Measurements from ENCODE around the gene GBA2. TPM values are rescaled to one million over a fixed set of nuclear protein-coding genes. Genes with fewer than 3 reads are reported as not detected.

GBA2 gene
- total RNA-seq, 1 donor from 2014 or later = 77.3 TPM

GRCh38 chr9:35738186-35738585 is 10.8 kb downstream of the GBA2 start:
- no peaks in the 10 kb centered on the region for H3K9me3 ChIP-seq
- H3K36me3 ChIP-seq = peaks cover 0 to 76% of the 10 kb centered on the region in 2 donors
- no peaks in the 10 kb centered on the region for H3K27me3 ChIP-seq
- intact Hi-C loops (cut with DNase I) = no loop called here
- no peak overlapping the region for H3K4me3 ChIP-seq
- TF ChIP-seq POLR2A (IDR thresholded peaks at IDR 0.05) = no peak
- no peak for TF ChIP-seq CTCF (IDR thresholded peaks at IDR 0.05)
- H3K4me1 ChIP-seq = peaks cover 10% of the 10 kb centered on the region
- no peak overlapping the region for H3K27ac ChIP-seq
- no peak for DNase-seq (ENCODE audit: extremely low spot score in 2 of 2)

DNA sequence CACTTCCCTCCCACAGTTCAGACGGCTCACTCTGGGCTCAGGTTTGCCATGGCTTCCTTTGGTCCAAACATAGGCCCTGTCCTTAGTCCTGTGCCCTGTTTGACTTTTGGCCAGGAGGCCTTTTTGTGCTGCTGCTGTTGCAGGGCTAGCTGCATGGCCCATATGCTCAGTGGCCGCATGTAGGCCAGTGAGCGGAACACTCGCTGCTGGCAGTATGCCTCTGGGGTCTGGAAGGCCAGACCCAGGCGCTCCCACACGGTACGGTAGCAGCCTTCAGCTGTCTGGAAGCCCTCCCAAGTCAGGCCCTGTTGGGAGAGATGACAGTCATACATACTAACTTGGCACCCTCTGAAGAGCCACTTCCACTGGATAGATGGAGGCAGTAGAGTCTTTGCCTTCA is 11.9 kb downstream of the GBA2 start:
- intact Hi-C loops (cut with DNase I) = no loop called here
- TF ChIP-seq POLR2A (IDR thresholded peaks at IDR 0.05) (no peak), CTCF (IDR thresholded peaks at IDR 0.05) (no peak), POLR2AphosphoS5 (IDR thresholded peaks at IDR 0.05; ENCODE audit: insufficient read depth in 1 of 2, low read depth in 1 of 2) (no peak)
- DNase-seq (ENCODE audit: extremely low spot score in 2 of 2) = no peak
- Histone ChIP-seq H3K27me3 (no peaks in the 10 kb centered on the region), H3K4me1 (peaks cover 14% of the 10 kb centered on the region), H3K36me3 (peaks cover 0 to 66% of the 10 kb centered on the region in 2 donors), H3K9me3 (no peaks in the 10 kb centered on the region), H3K4me3 (no peak overlapping the region), H3K27ac (no peak overlapping the region)

DNA sequence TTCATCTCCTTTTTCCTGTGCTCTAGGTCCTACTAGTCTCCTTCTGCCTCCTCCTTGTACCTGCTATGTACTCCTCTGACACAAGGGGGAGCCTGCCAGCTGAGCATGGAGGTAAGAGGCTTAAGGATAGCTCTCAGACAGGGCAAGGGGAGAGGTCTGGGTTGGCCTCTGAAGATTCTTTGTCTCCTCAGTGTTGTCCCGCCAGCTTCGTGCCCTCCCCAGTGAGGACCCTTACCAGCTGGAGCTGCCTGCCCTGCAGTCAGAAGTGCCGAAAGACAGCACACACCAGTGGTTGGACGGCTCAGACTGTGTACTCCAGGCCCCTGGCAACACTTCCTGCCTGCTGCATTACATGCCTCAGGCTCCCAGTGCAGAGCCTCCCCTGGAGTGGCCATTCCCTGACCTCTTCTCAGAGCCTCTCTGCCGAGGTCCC is 12.8 kb downstream of the GBA2 start:
- H3K4me3 ChIP-seq = no peak overlapping the region
- intact Hi-C loops (cut with DNase I) = no loop called here
- peaks cover 17% of the 10 kb centered on the region for H3K4me1 ChIP-seq
- peaks cover 0 to 57% of the 10 kb centered on the region in 2 donors for H3K36me3 ChIP-seq
- TF ChIP-seq POLR2AphosphoS5 (IDR thresholded peaks at IDR 0.05; ENCODE audit: insufficient read depth in 1 of 2, low read depth in 1 of 2) (no peak), POLR2A (IDR thresholded peaks at IDR 0.05) (no peak), CTCF (IDR thresholded peaks at IDR 0.05) (peak; percentile 8 to 60 (median 25))
- no peak for DNase-seq (ENCODE audit: extremely low spot score in 2 of 2)
- no peaks in the 10 kb centered on the region for H3K9me3 ChIP-seq
- no peak overlapping the region for H3K27ac ChIP-seq
- H3K27me3 ChIP-seq = no peaks in the 10 kb centered on the region

- H3K4me1 ChIP-seq = peaks cover 38% of the 10 kb centered on the region
- no peaks in the 10 kb centered on the region for H3K27me3 ChIP-seq
- intact Hi-C loops (cut with DNase I) = loop anchor here (5.0 kb wide), 1 partner anchor 127 kb away; the partner anchor contains the start of gene TESK1
- no peaks in the 10 kb centered on the region for H3K9me3 ChIP-seq
- H3K27ac ChIP-seq = no peak overlapping the region
- H3K36me3 ChIP-seq = peaks cover 0 to 36% of the 10 kb centered on the region in 2 donors
- no peak for DNase-seq (ENCODE audit: extremely low spot score in 2 of 2)
- TF ChIP-seq CTCF (IDR thresholded peaks at IDR 0.05) (no peak), POLR2AphosphoS5 (IDR thresholded peaks at IDR 0.05; ENCODE audit: insufficient read depth in 1 of 2, low read depth in 1 of 2) (no peak), POLR2A (IDR thresholded peaks at IDR 0.05) (no peak)
- H3K4me3 ChIP-seq = no peak overlapping the region
Measured at GRCh38 chr9:35734096-35734495, 14.9 kb downstream of the GBA2 start.

DNA sequence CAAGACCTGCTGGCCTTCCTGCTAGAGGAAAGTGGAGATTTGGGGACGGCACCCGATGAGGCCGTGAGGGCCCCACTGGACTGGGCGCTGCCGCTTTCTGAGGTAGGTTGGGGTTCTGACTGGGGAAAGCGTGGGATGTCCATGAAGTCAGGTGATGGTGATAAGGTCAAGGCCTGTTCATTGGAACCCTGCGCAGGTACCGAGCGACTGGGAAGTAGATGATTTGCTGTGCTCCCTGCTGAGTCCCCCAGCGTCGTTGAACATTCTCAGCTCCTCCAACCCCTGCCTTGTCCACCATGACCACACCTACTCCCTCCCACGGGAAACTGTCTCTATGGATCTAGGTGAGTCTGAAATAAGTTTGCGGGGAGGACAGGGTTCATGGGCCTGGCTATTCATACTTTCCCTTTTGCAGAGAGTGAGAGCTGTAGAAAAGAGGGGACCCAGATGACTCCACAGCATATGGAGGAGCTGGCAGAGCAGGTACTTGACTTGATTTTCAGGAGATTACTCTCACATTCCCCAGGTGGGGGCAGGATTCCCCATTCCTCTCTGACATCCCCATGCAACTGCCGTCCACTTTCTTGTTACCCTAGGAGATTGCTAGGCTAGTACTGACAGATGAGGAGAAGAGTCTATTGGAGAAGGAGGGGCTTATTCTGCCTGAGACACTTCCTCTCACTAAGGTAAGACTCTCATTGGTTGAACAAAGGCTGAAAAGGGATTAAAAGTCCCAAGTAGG is 16.1 kb downstream of the GBA2 start:
- H3K36me3 ChIP-seq = peaks cover 0 to 25% of the 10 kb centered on the region in 2 donors
- intact Hi-C loops (cut with DNase I) = loop anchor here (5.0 kb wide), 1 partner anchor 126 kb away; the partner anchor contains the start of gene TESK1
- no peak for DNase-seq (ENCODE audit: extremely low spot score in 2 of 2)
- peak overlapping the region; percentile 89 for H3K27ac ChIP-seq
- no peaks in the 10 kb centered on the region for H3K27me3 ChIP-seq
- peaks cover 47% of the 10 kb centered on the region for H3K4me1 ChIP-seq
- H3K4me3 ChIP-seq = peak overlapping the region; percentile 84 to 92
- TF ChIP-seq CTCF (IDR thresholded peaks at IDR 0.05) = no peak
- TF ChIP-seq POLR2A (IDR thresholded peaks at IDR 0.05) = no peak
- no peak for TF ChIP-seq POLR2AphosphoS5 (IDR thresholded peaks at IDR 0.05; ENCODE audit: insufficient read depth in 1 of 2, low read depth in 1 of 2)
- H3K9me3 ChIP-seq = no peaks in the 10 kb centered on the region
